Tibial nerve (tissue), 4 donors: ENCODE results near the gene FUT8. TPM values are rescaled to one million over a fixed set of nuclear protein-coding genes. Genes with fewer than 3 reads are reported as not detected.
"Not testable (repeated sequence)": the region's sequence is repeated elsewhere in the genome, so short reads cannot be mapped to it uniquely, and the experiment has no call there.

Experiments used
- DNase-seq, 2 donors: peaks; one replicate each; pipeline ENCODE4 v3.0.0-alpha.2; 2019; ENCODE audit warnings: low spot score in 2 of 2
- H3K27ac ChIP-seq, 4 donors: fragments of 200-600 bp; sonication (generic) in 3 of 4; one replicate each; pipeline ENCODE4 v1.5.1; 2017 to 2019; ENCODE audit warnings: mild to moderate bottlenecking in 1 of 4
- H3K27me3 ChIP-seq, 2 donors: fragments of 200-600 bp; sonication (generic) in 1 of 2; one replicate each; pipeline versions ENCODE4 v1.5.1 to v1.6.0; 2017 to 2019
- H3K36me3 ChIP-seq, 3 donors: fragments of 200-600 bp; sonication (generic); one replicate each; pipeline ENCODE4 v1.5.1; 2018 to 2019
- H3K4me1 ChIP-seq, 4 donors: fragments of 200-600 bp; sonication (generic) in 3 of 4; one replicate each; pipeline ENCODE4 v1.5.1; 2017 to 2019
- H3K4me3 ChIP-seq, 4 donors: fragments of 200-600 bp; sonication (generic) in 3 of 4; one replicate each; pipeline ENCODE4 v1.5.1; 2017 to 2019; ENCODE audit warnings: mild to moderate bottlenecking in 1 of 4, moderate library complexity in 1 of 4
- H3K9me3 ChIP-seq, 4 donors: fragments of 200-600 bp; sonication (generic) in 3 of 4; one replicate each; pipeline ENCODE4 v1.5.1; 2017 to 2019
- EP300 ChIP-seq, 2 donors: sonication (generic); formaldehyde crosslinking; IDR thresholded peaks; one replicate each; pipeline ENCODE4 v1.6.1; 2017; ENCODE audit warnings: antibody characterized with exemption in 2 of 2, mild to moderate bottlenecking in 1 of 2
- POLR2A ChIP-seq, 2 donors: fragments of 450-650 bp; IDR thresholded peaks; one replicate each; pipeline ENCODE4 v1.6.1; 2017; ENCODE audit warnings: antibody characterized with exemption in 2 of 2, mild to moderate bottlenecking in 2 of 2, moderate library complexity in 2 of 2
- WGBS, 2 donors: methylation state at CpG; one replicate each; pipeline ENCODE4 v1.1.5; 2018; 5-methylcytosine and 5-hydroxymethylcytosine counted together
- total RNA-seq, 4 donors: library from RNA; depleted of rRNA; stranded (reverse); fragments of >200 nt; gene quantifications; one replicate each; pipeline ENCODE4 v1.1.0, GENCODE V29; 2016
- TF ChIP-seq, protein P1 (sequence below), 5 experiments: fragments of 200-600 bp in 3 of 5; fragments of 450-650 bp in 2 of 5; sonication (generic) in 3 of 5; IDR thresholded peaks; one replicate each; pipeline ENCODE4 v1.5.1; 2016 to 2019; ENCODE audit warnings: antibody characterized with exemption in 5 of 5, mild to moderate bottlenecking in 3 of 5, moderate library complexity in 2 of 5

The FUT8 gene
- total RNA-seq, 4 donors from 2014 or later = 69.6 to 114 (median 91.2) TPM

DNA sequence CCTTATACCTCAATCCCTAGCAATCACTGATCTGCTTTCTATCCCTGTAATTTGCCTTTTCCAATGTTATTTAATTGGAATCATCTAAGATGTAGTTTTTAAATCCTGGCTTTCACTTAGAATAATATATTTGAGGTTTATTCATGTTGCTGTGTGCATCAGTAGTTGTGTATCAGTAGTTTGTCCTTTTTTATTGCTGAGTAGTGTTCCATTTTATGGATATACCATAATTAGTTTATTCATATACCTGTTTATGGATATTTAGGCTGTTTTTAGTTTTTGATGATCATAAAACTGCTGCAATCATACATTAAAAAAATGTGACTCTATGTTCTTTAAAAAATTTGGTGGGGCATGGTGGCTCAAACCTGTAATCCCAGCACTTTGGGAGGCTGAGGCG, 43.7 kb downstream of the FUT8 start:
- peaks cover 0 to 52% (median 0%) of the 10 kb centered on the region in 3 donors for H3K36me3 ChIP-seq
- TF ChIP-seq, protein P1, sequence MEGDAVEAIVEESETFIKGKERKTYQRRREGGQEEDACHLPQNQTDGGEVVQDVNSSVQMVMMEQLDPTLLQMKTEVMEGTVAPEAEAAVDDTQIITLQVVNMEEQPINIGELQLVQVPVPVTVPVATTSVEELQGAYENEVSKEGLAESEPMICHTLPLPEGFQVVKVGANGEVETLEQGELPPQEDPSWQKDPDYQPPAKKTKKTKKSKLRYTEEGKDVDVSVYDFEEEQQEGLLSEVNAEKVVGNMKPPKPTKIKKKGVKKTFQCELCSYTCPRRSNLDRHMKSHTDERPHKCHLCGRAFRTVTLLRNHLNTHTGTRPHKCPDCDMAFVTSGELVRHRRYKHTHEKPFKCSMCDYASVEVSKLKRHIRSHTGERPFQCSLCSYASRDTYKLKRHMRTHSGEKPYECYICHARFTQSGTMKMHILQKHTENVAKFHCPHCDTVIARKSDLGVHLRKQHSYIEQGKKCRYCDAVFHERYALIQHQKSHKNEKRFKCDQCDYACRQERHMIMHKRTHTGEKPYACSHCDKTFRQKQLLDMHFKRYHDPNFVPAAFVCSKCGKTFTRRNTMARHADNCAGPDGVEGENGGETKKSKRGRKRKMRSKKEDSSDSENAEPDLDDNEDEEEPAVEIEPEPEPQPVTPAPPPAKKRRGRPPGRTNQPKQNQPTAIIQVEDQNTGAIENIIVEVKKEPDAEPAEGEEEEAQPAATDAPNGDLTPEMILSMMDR (IDR thresholded peaks at IDR 0.05) = no peak
- no peak for TF ChIP-seq EP300 (IDR thresholded peaks at IDR 0.05)
- no peak for TF ChIP-seq POLR2A (IDR thresholded peaks at IDR 0.05)
- H3K27me3 ChIP-seq = no peaks in the 10 kb centered on the region
- WGBS, 2 donors = 95 to 97% methylated on average over 1 of the region's 1 CpG
- H3K27ac ChIP-seq = no peak overlapping the region
- peaks cover 0 to 11% (median 0%) of the 10 kb centered on the region in 4 donors for H3K9me3 ChIP-seq
- H3K4me1 ChIP-seq = peaks cover 0 to 11% (median 0%) of the 10 kb centered on the region in 4 donors
- DNase-seq = no peak
- H3K4me3 ChIP-seq = no peak overlapping the region

DNA sequence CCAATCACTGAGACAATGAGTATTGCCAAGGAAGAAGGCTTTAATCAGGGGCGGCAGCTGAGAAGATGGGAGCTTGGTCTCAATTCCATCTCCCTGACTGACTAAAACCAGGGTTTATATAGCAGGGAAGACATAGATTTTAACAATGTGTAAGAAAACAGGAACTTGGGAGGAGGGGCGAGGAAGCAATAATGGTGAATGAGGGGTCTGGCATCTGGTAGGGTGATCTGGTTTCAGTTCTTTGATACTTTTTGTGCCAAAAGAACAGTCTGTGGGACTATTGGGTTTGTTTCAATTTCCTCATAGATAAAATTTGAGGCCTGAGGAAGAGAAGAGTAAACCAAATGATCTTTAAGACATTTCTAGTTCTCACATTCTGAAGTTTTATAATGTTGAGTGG, 49.2 kb downstream of the FUT8 start:
- peaks cover 0 to 13% (median 3%) of the 10 kb centered on the region in 4 donors for H3K4me1 ChIP-seq
- H3K9me3 ChIP-seq = no peaks in the 10 kb centered on the region
- 71 to 91% methylated on average over 2 of the region's 2 CpGs for WGBS, 2 donors
- DNase-seq = no peak
- TF ChIP-seq, protein P1 (IDR thresholded peaks at IDR 0.05) = no peak
- TF ChIP-seq EP300 (IDR thresholded peaks at IDR 0.05) (no peak), POLR2A (IDR thresholded peaks at IDR 0.05) (no peak)
- no peaks in the 10 kb centered on the region for H3K27me3 ChIP-seq
- H3K36me3 ChIP-seq = peaks cover 0 to 44% (median 0%) of the 10 kb centered on the region in 3 donors
- no peak overlapping the region for H3K27ac ChIP-seq
- no peak overlapping the region for H3K4me3 ChIP-seq

DNA sequence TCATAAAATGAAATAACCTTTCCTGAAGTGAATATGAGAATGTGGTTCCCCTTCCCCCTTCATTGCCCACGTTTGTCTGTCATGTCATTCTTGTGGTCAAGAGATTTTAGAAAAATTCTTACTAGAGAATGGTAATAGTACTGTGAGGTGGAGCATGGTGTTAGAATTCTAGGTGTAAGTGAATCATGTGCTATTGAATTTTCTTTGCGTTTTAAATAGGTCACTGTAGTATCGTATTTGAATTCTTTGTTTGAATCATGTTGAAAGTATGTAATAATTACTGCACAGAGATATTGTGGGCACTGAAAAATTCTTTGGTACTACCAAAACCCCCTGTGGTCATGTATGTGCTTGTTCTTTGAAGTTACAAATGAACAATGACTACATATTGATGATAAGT, 49.9 kb downstream of the FUT8 start:
- Histone ChIP-seq H3K27ac (no peak overlapping the region), H3K9me3 (no peaks in the 10 kb centered on the region), H3K27me3 (no peaks in the 10 kb centered on the region), H3K4me1 (peaks cover 0 to 13% (median 3%) of the 10 kb centered on the region in 4 donors), H3K36me3 (peaks cover 0 to 39% (median 0%) of the 10 kb centered on the region in 3 donors), H3K4me3 (no peak overlapping the region)
- 61 to 66% methylated on average over 3 of the region's 3 CpGs for WGBS, 2 donors
- TF ChIP-seq, protein P1 (IDR thresholded peaks at IDR 0.05) = no peak
- TF ChIP-seq POLR2A (IDR thresholded peaks at IDR 0.05) = no peak
- TF ChIP-seq EP300 (IDR thresholded peaks at IDR 0.05) = no peak
- no peak for DNase-seq

DNA sequence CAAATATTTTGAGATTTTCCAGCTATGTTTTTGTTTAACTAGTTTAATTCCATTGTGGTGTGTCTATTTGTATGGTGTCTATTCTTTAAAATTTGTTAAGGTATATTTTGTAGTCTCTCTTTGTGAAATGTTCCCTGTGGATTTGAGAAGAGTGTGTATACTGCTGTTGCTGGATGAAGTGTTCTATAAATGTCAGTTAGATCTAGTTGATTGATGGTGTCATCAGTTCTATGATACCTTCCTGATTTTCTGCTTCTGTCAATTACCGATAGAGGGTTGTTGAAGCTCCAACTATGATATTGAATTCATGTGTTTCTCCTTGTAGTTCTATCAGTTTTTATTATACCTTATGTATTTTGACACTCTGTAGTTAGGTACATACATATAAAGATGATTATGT, 53.1 kb downstream of the FUT8 start:
- Histone ChIP-seq H3K27me3 (no peaks in the 10 kb centered on the region), H3K4me1 (peaks cover 0 to 19% (median 3%) of the 10 kb centered on the region in 4 donors), H3K27ac (no peak overlapping the region), H3K9me3 (no peaks in the 10 kb centered on the region), H3K4me3 (no peak overlapping the region), H3K36me3 (peaks cover 0 to 19% (median 0%) of the 10 kb centered on the region in 3 donors)
- 85 to 97% methylated on average over 1 of the region's 1 CpG for WGBS, 2 donors
- TF ChIP-seq POLR2A (IDR thresholded peaks at IDR 0.05) (no peak), EP300 (IDR thresholded peaks at IDR 0.05) (no peak)
- TF ChIP-seq, protein P1 (IDR thresholded peaks at IDR 0.05) = no peak
- no peak for DNase-seq

DNA sequence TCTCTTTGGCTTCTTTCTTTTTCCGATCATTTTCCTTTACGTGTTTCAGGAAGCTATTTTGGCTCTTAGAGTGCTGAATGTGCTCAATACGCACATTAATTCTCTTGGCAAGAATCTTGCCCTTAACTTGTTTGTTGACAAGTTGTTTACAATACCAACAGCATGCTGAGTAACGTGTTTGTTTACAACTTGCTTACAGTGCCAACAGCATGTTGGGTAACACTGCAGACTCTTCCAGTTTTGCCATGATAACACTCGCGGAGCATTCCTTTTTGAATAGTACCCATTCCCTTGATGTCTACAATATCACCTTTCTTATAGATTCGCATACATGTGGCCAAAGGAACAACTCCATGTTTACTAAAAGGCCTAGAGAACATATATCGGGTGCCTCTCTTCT, 55.4 kb downstream of the FUT8 start:
- DNase-seq, H3K4me3 ChIP-seq, H3K9me3 ChIP-seq, H3K27me3 ChIP-seq, H3K27ac ChIP-seq: not testable (repeated sequence)
- peaks cover 0 to 11% (median 0%) of the 10 kb centered on the region in 3 donors for H3K36me3 ChIP-seq
- H3K4me1 ChIP-seq = peaks cover 0 to 15% (median 0%) of the 10 kb centered on the region in 4 donors
- 86 to 88% methylated on average over 8 of the region's 8 CpGs for WGBS, 2 donors

DNA sequence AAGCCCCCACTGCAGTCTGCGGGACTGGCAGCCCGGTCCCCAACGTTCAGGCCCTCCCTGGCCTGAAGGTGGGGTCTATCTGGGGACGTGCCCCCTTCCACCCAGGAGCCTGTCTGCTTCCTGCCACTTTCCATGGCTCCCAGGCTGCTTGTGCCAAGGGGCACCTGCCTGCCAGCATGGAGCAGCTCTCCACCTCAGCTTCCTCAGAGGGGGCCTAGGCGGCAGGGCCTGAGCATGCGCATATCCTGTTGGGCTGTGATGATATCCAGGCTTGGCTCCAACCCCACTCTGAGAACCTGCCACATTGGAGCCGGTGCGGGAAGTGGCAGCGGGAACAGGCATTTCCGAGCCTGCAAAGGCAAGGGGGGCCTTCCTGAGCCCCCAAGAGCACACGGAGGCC, 57.4 kb downstream of the FUT8 start:
- TF ChIP-seq POLR2A (IDR thresholded peaks at IDR 0.05) = no peak
- no peak for TF ChIP-seq EP300 (IDR thresholded peaks at IDR 0.05)
- TF ChIP-seq, protein P1 (IDR thresholded peaks at IDR 0.05) = no peak
- peaks cover 0 to 5% (median 0%) of the 10 kb centered on the region in 3 donors for H3K36me3 ChIP-seq
- DNase-seq = no peak
- H3K9me3 ChIP-seq = no peaks in the 10 kb centered on the region
- H3K4me1 ChIP-seq = peaks cover 0 to 15% (median 0%) of the 10 kb centered on the region in 4 donors
- no peaks in the 10 kb centered on the region for H3K27me3 ChIP-seq
- no peak overlapping the region for H3K27ac ChIP-seq
- no peak overlapping the region for H3K4me3 ChIP-seq
- 85 to 86% methylated on average over 5 to 11 of the region's 11 CpGs for WGBS, 2 donors
